ENCODE results near the gene STARD3. TPM values are rescaled to one million over a fixed set of nuclear protein-coding genes. Genes with fewer than 3 reads are reported as not detected.

The STARD3 gene
- total and polyA plus RNA-seq, 2 of the 13 experiments (the other 11 are each of a cell fraction or from before 2014, with no cell fraction given), result 34.6 to 100 TPM

- TF ChIP-seq ZBTB7B (CRISPR knock-in tag; IDR thresholded peaks at IDR 0.05), result peak; percentile 89
- no peak for TF ChIP-seq ARNTL (CRISPR knock-in tag; IDR thresholded peaks at IDR 0.05)
- TF ChIP-seq NBN (conservative IDR thresholded peaks at IDR 0.05), result no peak
- 0 out of 2 replicates have a peak, but pooled peaks have one; percentile 11 for TF ChIP-seq NFYC (CRISPR knock-in tag; IDR thresholded peaks at IDR 0.05)
- TF ChIP-seq AHR (CRISPR knock-in tag; IDR thresholded peaks at IDR 0.05), result no peak
- TF ChIP-seq ZNF7 (CRISPR knock-in tag; IDR thresholded peaks at IDR 0.05), result 0 out of 2 replicates have a peak, but pooled peaks have one; percentile 10
- no peak for TF ChIP-seq ZNF572 (CRISPR knock-in tag; IDR thresholded peaks at IDR 0.05)
- no peak for TF ChIP-seq FOXK2 (IDR thresholded peaks at IDR 0.05)
- 0 out of 2 replicates have a peak, but pooled peaks have one; percentile 34 for TF ChIP-seq ZNF24 (IDR thresholded peaks at IDR 0.05)
- peak; percentile 83; the same call in 1 of the 2 replicates for TF ChIP-seq ZNF720 (CRISPR knock-in tag; IDR thresholded peaks at IDR 0.05)
- no peak for TF ChIP-seq NR0B2 (CRISPR knock-in tag; IDR thresholded peaks at IDR 0.05)
- no peak for TF ChIP-seq MATR3 (CRISPR knock-in tag; IDR thresholded peaks at IDR 0.05)
- no peak for TF ChIP-seq WIZ (CRISPR knock-in tag; IDR thresholded peaks at IDR 0.05)
- TF ChIP-seq REST (IDR thresholded peaks at IDR 0.05; ENCODE audit: borderline replicate concordance in 1 of 2, low read depth in 1 of 2, low read length in 2 of 2), result peak; percentile 38 to 89
- TF ChIP-seq POLR2AphosphoS5 (IDR thresholded peaks at IDR 0.05; ENCODE audit: low read depth, low read length), result no peak
- TF ChIP-seq ZNF33A (CRISPR knock-in tag; IDR thresholded peaks at IDR 0.05; ENCODE audit: borderline replicate concordance), result no peak
- TF ChIP-seq TFAP4 (IDR thresholded peaks at IDR 0.05; ENCODE audit: borderline replicate concordance, low read depth), result no peak
- TF ChIP-seq ZSCAN20 (CRISPR knock-in tag; IDR thresholded peaks at IDR 0.05; ENCODE audit: borderline replicate concordance), result no peak
- TF ChIP-seq ZNF879 (CRISPR knock-in tag; IDR thresholded peaks at IDR 0.05), result no peak
- no peak for TF ChIP-seq ZNF577 (CRISPR knock-in tag; IDR thresholded peaks at IDR 0.05; ENCODE audit: borderline replicate concordance, low read depth)
- TF ChIP-seq ZBTB7A (CRISPR knock-in tag; IDR thresholded peaks at IDR 0.05), result peak; percentile 55; the same call in 1 of the 2 replicates
- TF ChIP-seq ARHGAP35 (CRISPR knock-in tag; IDR thresholded peaks at IDR 0.05; ENCODE audit: borderline replicate concordance), result no peak
- TF ChIP-seq GABPB1 (CRISPR knock-in tag; IDR thresholded peaks at IDR 0.05), result peak; percentile 61
- no peak for TF ChIP-seq SNRNP70 (IDR thresholded peaks at IDR 0.05; ENCODE audit: low read depth, low read length)
- peak; percentile 69; the same call in 1 of the 2 replicates for TF ChIP-seq REPIN1 (CRISPR knock-in tag; IDR thresholded peaks at IDR 0.05; ENCODE audit: borderline replicate concordance, low read depth)
- TF ChIP-seq ZNF784 (CRISPR knock-in tag; IDR thresholded peaks at IDR 0.05; ENCODE audit: borderline replicate concordance), result no peak
These were observed 15.2 kb upstream of the STARD3 start (continued) for GRCh38 chr17:39621523-39622379.

All from HepG2 (cell line).